Skeletal muscle tissue (tissue), 4 donors: ENCODE results near the gene ATP10A. TPM values are rescaled to one million over a fixed set of nuclear protein-coding genes. Genes with fewer than 3 reads are reported as not detected.
A peak's percentile ranks its signal among the peaks of the same experiment; 100 is the strongest.

Experiments used
- H3K27ac ChIP-seq: one replicate; pipeline ENCODE4 v1.7.0; 2013; ENCODE audit warnings: mild to moderate bottlenecking, low read depth, low read length, inconsistent platforms
- H3K27me3 ChIP-seq, 3 donors: one replicate each; pipeline ENCODE4 v1.7.0; 2013; ENCODE audit warnings: low read length in 3 of 3; ENCODE audit not compliant: control insufficient read depth in 3 of 3, insufficient read depth in 3 of 3
- H3K36me3 ChIP-seq, 3 donors: one replicate each; pipeline ENCODE4 v1.7.0; 2013; ENCODE audit warnings: low read length in 3 of 3; ENCODE audit not compliant: control insufficient read depth in 3 of 3, insufficient read depth in 3 of 3
- H3K4me1 ChIP-seq, 3 donors: one replicate each; pipeline ENCODE4 v1.7.0; 2013; ENCODE audit warnings: low read length in 3 of 3, mild to moderate bottlenecking in 3 of 3; ENCODE audit not compliant: control insufficient read depth in 3 of 3, insufficient read depth in 3 of 3
- H3K4me3 ChIP-seq, 3 donors: one replicate each; pipeline ENCODE4 v1.7.0; 2013; ENCODE audit warnings: low read length in 3 of 3
- H3K9ac ChIP-seq, 3 donors: one replicate each; pipeline ENCODE4 v1.7.0; 2013; ENCODE audit warnings: low read length in 3 of 3, mild to moderate bottlenecking in 3 of 3, moderate library complexity in 2 of 3, low read depth in 1 of 3
- H3K9me3 ChIP-seq, 3 donors: one replicate each; pipeline ENCODE4 v1.7.0; 2013; ENCODE audit warnings: low read length in 3 of 3; ENCODE audit not compliant: control insufficient read depth in 3 of 3
- total RNA-seq: library from RNA; depleted of rRNA; stranded (reverse); fragments of >200 nt; gene quantifications from one replicate; pipeline ENCODE4 v1.2.3, GENCODE V29; 2014
- donor health status: Osteomylitis.

Gene ATP10A, protein sequence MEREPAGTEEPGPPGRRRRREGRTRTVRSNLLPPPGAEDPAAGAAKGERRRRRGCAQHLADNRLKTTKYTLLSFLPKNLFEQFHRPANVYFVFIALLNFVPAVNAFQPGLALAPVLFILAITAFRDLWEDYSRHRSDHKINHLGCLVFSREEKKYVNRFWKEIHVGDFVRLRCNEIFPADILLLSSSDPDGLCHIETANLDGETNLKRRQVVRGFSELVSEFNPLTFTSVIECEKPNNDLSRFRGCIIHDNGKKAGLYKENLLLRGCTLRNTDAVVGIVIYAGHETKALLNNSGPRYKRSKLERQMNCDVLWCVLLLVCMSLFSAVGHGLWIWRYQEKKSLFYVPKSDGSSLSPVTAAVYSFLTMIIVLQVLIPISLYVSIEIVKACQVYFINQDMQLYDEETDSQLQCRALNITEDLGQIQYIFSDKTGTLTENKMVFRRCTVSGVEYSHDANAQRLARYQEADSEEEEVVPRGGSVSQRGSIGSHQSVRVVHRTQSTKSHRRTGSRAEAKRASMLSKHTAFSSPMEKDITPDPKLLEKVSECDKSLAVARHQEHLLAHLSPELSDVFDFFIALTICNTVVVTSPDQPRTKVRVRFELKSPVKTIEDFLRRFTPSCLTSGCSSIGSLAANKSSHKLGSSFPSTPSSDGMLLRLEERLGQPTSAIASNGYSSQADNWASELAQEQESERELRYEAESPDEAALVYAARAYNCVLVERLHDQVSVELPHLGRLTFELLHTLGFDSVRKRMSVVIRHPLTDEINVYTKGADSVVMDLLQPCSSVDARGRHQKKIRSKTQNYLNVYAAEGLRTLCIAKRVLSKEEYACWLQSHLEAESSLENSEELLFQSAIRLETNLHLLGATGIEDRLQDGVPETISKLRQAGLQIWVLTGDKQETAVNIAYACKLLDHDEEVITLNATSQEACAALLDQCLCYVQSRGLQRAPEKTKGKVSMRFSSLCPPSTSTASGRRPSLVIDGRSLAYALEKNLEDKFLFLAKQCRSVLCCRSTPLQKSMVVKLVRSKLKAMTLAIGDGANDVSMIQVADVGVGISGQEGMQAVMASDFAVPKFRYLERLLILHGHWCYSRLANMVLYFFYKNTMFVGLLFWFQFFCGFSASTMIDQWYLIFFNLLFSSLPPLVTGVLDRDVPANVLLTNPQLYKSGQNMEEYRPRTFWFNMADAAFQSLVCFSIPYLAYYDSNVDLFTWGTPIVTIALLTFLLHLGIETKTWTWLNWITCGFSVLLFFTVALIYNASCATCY (N-terminal part only)
- 7.8 TPM for total RNA-seq

GRCh38 chr15:25863111-25863967 lies at the start of gene ATP10A:
TSS of gene ATP10A (minus strand) at chr15:25863327. CDS start at chr15:25863096, 231 bp downstream.
- Histone ChIP-seq H3K36me3 (no peaks in the 10 kb centered on the region), H3K4me1 (peaks cover 24 to 33% (median 27%) of the 10 kb centered on the region in 3 donors), H3K27ac (peak within 1 kb of the TSS; percentile 19), H3K9me3 (no peaks in the 10 kb centered on the region), H3K27me3 (peaks cover 9 to 37% (median 13%) of the 10 kb centered on the region in 3 donors), H3K4me3 (peak within 1 kb of the TSS; percentile 71 to 79 (median 74)), H3K9ac (peak within 1 kb of the TSS; percentile 50 to 70 (median 50))

DNA sequence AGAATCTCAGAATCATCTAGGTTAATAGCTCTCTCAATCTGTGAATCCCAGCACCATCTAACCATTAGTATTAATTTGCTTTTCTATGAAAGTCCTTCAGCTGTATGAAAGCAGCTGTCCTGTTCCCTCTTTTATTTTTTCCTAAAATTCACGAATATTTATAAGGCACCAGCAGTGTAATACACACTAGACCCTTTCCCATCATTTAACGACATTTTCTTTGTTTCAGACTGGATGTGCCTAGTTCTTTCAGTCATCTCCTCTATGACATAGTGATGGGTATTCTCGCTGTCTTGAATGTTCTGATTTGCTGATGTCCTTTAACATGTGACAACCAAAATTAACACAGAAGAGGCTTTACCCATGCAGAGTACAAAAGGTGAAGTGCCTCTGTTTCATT lies 48.9 kb upstream of the ATP10A start:
- Histone ChIP-seq H3K4me1 (no peaks in the 10 kb centered on the region), H3K4me3 (no peak overlapping the region), H3K9me3 (no peaks in the 10 kb centered on the region), H3K27ac (no peak overlapping the region), H3K9ac (no peak overlapping the region), H3K27me3 (no peaks in the 10 kb centered on the region), H3K36me3 (no peaks in the 10 kb centered on the region)

DNA sequence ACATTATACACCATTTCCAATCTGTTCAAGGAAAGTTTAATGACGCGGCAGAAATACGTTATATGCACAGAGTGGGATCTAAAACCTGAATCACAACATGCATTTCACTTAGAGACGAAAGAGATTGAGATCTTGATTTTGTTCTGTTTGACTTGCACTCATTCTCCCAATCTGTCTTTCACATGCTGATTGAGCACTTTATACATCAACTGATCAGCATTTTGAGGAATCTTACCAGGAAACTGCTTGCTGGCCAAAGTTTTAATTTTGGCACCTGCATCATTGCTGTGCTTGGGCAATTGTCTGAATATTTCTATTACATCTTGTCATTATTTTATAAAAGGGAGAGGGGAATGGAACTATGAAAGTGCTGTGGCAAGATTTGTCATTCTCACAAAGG lies 47.7 kb upstream of the ATP10A start:
- no peaks in the 10 kb centered on the region for H3K36me3 ChIP-seq
- no peaks in the 10 kb centered on the region for H3K4me1 ChIP-seq
- H3K27ac ChIP-seq = no peak overlapping the region
- H3K4me3 ChIP-seq = no peak overlapping the region
- no peaks in the 10 kb centered on the region for H3K9me3 ChIP-seq
- no peak overlapping the region for H3K9ac ChIP-seq
- H3K27me3 ChIP-seq = no peaks in the 10 kb centered on the region

DNA sequence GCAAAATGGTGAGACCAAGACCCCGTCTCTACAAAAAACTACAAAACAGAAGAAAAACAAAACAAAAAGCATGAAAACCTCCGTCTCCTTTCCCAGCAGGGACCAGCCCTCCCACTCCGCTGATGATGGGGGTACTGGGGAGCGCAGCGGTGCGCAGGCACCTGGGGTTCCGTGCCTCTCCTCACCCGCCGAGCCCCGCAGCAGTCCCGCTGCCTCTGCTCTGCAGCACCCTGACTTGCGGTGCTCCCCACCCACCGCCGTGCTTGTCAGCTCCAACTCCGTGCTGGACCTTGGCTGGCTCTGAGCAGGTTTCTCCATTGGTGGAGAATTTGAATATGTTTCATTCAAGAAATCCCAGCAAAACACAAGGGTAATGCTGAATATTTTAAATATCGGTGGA lies 46.7 kb upstream of the ATP10A start:
- Histone ChIP-seq H3K9ac (no peak overlapping the region), H3K27ac (no peak overlapping the region), H3K9me3 (no peaks in the 10 kb centered on the region), H3K4me1 (no peaks in the 10 kb centered on the region), H3K27me3 (no peaks in the 10 kb centered on the region), H3K4me3 (no peak overlapping the region), H3K36me3 (no peaks in the 10 kb centered on the region)

- Histone ChIP-seq H3K27me3 (no peaks in the 10 kb centered on the region), H3K27ac (no peak overlapping the region), H3K36me3 (no peaks in the 10 kb centered on the region), H3K4me1 (no peaks in the 10 kb centered on the region), H3K9ac (no peak overlapping the region), H3K4me3 (no peak overlapping the region), H3K9me3 (no peaks in the 10 kb centered on the region)
These were observed 46.2 kb upstream of the ATP10A start for GRCh38 chr15:25909325-25909724.

DNA sequence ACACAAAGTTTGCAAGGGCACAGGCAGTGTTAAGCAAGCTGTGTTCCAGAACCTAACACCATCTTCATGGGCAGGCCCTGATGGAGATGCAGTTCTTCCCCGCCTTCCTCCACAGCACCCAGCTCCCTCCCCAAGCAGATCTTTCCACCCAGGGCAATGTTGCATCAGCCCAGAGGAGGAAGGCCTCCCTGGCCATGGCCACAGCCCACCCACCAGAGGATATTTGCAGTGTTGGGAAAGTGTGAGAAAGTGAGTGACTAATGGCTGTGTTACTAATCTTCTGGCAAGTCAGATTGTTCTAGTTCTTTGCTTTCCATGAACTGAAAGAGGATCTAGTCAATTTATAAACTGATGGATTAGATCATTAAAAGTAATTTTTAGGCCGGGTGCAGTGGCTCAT lies 42.0 kb upstream of the ATP10A start:
- H3K9ac ChIP-seq = no peak overlapping the region
- no peak overlapping the region for H3K27ac ChIP-seq
- H3K27me3 ChIP-seq = no peaks in the 10 kb centered on the region
- H3K4me1 ChIP-seq = peaks cover 13 to 21% (median 17%) of the 10 kb centered on the region in 3 donors
- H3K36me3 ChIP-seq = no peaks in the 10 kb centered on the region
- no peaks in the 10 kb centered on the region for H3K9me3 ChIP-seq
- H3K4me3 ChIP-seq = no peak overlapping the region

GRCh38 chr15:25903024-25903581 lies 40.0 kb upstream of the ATP10A start:
- Histone ChIP-seq H3K27ac (no peak overlapping the region), H3K36me3 (no peaks in the 10 kb centered on the region), H3K4me1 (peaks cover 13 to 21% (median 17%) of the 10 kb centered on the region in 3 donors), H3K4me3 (no peak overlapping the region), H3K27me3 (no peaks in the 10 kb centered on the region), H3K9me3 (no peaks in the 10 kb centered on the region), H3K9ac (no peak overlapping the region)

GRCh38 chr15:25901811-25902605 lies 38.9 kb upstream of the ATP10A start:
- H3K27ac ChIP-seq = no peak overlapping the region

More at GRCh38 chr15:25901811-25902605, 38.9 kb upstream of the ATP10A start:
- Histone ChIP-seq H3K9ac (peak overlapping the region in 1 of 3 donors; percentile 9), H3K27me3 (no peaks in the 10 kb centered on the region), H3K36me3 (no peaks in the 10 kb centered on the region), H3K4me1 (peaks cover 13 to 21% (median 17%) of the 10 kb centered on the region in 3 donors), H3K4me3 (no peak overlapping the region), H3K9me3 (no peaks in the 10 kb centered on the region)
